Measurements from ENCODE around the gene MYH9.

MYH9 gene

DNA sequence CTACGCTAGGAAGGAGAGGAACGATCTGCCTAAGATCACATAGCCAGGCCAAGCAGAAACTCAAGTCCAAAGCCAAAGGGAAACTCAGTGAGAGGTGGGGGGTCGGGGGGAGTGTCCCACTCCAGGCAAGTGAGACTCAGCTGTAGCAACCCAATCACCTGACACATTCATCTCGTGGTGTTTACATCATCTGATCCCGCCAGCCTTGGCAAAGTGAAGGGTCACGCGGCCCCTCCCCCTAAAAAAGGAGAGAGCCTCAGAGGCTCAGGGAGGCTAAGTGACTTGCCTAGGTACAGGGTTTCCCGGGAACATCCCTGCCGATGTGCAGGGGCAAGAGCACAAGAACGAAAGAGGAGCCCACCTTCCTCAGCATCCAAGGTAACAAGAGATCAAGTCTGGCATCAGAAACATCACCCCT lies 21.5 kb downstream of the MYH9 start:
- DNase-seq: no peak

DNA sequence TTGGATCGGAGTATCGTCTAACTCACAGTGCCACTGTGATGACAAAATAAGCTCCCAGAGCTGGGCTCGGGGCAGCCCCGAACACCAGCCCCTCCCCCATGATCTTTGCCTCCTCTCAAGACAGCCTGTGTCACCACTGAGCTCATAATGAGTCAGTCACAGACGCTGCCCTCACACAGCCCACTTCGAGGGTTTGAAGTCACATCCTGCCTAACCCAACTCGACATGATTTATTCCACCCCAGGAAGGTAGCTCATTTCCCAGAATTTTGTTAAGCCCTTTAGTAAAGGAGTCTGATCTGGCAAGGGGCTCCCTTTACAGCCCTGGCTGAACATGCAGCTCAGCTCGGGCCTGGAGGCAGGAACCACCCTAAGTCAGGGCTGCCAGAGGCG lies 22.8 kb downstream of the MYH9 start:
- peak; percentile 90 for DNase-seq

DNA sequence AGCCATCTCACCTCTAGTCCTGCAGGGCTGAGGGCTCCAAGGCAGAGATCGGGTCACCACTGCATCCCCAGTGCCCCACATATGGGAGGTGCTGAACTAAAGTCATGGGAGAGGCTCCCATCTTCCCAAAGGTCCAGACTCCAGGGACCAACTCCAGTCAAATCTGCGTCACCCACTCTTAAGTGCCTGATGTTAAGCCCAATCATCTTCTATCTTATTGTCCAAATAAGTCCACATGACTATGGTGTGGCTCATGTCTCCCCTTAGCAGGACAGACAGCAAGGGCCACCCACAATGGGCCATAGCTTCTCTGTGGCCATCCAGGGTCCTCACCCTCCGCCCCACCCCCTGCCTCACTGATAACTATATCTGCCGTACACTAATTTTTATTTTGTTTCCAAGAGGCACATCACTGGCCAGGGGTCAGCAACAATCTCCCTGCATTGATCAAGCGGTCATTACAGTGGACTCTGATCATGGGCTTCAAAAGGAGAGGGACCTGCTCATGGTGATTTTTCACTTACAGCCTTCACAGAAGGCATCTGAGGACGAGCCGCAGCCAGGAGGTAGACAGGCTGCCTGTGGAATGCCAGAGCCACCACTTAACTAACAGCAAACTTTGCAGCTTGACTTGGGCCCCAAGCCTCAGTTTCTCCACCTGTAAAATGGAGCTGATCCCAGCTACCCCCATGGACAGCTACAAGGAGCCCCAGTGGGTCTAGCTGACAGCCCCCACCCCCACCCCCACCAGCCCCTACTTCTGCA lies 23.3 kb downstream of the MYH9 start:
- no peak for DNase-seq

DNA sequence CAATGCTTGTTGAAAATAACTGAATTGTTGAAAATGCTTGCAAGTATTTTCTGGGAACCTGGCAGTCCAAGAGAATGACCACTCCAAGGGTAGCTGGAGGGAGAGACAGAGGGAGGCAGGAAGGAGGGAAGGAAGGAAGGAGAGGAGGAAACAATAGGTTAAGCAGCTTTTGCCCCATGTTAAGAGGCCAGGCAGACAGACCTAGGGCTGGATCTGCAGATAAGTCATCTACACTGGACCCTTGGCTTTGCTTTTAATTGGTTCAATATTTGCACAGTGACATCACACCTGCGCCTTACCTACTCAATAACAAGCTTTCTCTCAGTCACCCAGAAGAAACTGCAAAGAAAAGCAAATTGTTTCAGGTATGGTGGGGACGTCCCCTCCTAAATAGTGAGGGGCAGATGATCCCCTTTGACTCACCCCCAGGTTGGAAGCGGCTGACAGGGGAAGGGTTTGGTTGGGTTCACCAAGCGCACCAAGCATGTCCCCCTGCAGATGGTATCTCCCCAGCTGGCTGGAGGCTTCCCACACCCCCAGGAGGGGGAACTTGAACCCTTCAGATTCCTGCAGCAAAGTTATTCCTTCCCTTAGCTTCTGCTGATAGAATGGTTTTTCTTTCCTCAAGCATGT lies 24.3 kb downstream of the MYH9 start:
- DNase-seq: no peak

DNA sequence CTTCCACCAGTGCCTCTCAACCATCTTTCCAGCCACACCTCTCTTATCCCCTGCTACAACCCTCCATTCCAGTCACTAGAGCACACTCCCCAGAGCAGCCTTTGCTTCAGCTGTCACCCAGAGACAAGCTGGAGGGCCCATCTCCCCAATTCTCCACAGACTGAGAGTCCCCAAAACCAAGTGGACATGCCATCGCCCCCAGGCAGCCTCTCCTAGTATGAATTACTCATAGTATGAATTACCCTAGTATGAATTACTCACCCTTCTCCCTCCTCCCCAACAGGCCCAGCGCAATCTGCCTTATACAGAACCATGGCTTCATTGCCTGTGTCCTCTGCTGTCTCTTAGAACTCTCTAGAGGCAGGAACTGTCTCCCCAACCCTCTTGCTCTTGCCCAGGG lies 24.8 kb downstream of the MYH9 start:
- DNase-seq: no peak

DNA sequence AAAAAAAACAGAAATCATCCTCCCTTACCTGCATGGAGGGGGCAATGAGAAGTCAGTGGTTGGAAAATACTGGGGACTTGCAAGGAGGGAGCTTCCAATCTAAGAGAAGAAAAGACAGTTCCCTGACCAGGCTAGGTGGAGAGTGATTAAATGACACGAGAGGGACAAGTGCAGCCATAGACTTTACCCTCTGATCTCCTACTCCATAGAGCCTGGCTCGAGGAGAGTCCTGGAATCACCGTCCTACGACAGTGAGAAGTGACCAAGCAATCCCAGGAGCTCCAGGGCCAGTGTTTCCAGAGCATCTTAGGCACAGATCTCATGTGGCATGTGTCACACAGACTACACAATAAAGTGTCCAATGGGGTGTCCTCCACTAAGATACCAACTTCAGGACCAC lies 25.7 kb downstream of the MYH9 start:
- no peak for DNase-seq

DNA sequence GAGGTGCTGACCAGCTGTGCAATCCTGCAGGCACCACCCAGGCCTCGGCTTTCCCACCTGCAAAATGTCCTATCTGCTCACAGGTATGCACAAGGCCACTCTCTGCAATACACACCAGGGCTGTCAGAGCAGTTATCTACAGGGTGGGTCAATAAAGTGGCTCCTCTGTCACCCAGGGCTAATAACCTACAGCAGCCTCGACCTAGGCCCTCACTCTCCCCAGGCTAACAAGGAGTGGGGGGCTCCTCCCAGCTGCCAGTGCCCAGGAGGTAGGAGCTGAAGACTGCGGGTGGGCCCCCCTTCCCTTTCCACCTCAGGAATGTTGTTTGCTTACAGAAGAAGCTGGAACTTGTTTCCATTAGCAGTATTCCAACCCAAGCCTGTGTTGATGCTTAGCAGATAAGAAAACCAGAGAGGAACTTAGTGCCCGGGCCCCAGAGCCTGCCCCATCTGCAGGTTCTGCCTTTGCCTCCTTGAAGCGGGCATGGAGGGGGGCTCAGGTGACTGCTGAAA lies 26.8 kb downstream of the MYH9 start:
- DNase-seq: no peak

DNA sequence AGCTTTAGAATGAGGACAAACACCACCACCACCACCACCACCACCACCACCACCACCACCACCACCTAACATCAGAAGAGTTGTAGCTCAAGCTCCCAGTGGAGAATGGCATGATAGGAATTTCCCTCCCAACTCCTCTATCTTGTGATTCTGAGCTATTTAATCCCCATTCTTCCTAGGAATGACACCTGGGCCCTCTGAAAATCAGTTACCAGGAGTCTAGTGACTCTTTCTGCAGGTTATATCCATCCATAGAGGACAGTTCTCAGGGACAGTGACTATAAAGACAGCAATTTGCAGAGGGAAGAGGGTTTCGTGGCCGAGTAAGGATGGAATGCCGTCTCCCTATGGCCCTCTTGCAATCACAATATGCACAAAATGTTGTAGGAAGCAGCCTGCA lies 27.8 kb downstream of the MYH9 start:
- DNase-seq: no peak

DNA sequence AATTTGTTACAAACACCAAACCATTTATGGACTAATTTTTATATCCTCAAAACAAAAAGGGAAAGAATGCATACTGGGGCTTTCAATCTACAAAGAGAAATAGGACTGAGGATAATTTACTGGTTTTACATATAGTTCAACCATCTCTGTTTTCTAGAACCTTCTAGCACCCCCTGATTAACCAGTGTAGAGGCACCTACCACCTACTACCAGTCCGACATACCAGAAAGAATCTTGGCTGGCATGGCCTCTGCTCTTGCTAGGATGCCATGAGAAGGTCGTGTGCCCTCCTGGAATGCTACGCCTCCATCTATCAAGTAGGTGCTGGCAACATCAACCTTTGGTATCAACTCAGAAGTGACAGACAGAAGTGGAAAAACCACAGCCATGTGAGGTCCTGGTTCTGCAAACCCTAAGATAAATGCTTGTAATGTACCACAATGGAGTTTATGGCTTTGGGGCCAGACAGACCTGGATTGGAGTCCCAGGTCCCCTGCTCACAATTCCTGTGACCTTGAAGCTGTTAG lies 28.2 kb downstream of the MYH9 start:
- no peak for DNase-seq

DNA sequence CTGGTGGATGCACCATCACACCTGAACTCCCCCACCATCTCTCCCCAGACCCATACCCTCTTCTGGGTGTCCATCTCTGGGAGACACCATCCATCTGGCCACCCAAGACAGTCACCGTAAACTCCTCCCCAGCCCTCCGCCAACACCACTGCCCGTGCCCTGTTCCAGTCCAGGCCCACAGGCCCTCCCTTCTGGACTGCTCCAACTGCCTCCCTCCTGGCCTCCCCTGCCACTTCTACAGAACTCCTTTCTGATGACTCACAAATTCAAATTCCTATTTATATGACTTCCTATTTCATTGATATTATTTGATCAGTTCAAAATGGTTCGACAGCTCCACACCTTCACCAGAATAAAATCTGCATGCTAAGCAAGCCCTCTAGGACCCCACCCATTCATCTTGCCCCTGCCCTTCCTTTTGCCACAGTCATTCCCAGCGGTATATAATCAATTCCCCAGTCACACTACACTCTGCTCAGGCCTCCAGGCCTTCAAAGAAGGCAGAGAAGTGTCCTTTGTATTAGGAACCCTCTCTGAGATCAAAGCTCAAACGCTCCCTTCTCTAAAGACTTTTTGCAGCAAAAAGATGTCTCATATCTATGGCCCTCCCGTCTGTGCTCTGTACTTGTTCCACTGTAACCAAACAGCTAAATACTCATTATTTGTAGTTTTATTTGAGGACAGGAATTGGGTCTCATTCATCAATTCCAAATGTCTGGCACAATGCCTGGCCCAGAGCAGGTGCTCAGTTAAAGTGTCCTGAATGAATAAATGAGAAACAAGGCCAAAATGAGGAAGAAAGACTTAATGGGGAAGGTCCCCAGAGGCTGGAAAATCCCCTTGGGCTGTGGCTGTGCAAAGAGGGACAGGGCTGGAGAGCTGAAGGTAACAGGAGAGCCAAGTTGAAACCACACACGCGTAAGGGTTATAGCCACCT lies 29.0 kb downstream of the MYH9 start:
- no peak for DNase-seq

DNA sequence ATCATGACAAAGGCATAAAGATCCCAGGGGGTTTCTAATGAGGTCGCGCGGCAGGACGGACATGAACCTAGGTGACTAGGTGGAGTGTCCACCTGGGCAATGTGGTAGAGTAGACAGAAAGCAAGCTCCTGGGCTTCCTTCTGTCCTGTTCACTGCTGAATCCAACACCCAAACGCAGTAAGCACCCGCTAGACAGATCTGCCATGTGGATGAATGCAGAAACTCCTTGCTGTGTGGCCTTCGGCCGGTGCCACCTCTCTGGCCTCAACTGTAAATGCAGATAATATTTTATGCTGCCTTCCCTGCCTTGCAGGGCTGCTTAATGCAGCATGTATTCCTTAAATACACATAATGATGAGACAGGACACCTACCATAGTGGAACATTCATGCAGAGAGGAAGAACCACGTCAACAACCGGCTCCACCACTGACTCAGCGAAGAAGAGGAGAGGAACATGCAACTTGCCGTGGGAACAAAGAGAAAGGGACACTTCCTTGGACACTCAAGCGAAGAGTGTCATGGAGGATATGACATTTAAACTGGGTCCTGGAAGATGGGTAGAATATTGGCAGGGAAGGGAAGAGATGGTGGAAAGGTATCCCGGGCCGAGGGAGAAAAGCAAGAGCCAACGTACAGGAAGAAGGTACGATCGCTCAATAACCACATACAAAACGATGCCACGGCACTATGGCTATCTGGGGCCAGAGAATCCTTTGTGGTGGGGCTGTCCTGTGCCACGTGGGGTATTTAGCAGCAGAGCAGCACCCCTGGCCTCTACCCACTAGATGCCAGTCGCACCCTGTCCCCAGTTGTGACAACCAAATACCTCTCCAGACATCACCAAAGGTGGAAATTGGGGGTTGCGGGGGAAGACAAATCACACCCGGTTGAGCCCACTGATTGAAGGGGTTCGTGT lies 30.8 kb downstream of the MYH9 start:
- DNase-seq: no peak

DNA sequence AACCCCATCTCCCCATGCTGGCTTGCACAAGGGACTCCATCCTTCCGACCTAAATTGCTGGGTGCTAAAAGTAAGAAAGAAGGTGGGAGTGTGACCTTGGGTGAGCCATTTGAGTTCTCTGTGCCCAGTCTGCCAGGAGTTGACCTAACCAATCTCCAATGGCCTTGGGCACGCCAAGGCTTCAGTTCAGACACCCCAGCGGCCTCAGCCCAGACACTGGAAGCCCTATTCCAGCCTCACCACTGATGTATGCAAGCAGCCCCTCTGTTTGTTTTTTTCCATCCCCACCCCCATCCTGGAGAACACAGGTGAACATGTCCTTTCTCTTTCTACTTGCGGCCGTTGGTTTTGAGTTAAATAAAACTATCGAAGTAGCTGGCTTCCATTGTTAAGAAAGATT lies 31.9 kb downstream of the MYH9 start:
- DNase-seq: no peak

DNA sequence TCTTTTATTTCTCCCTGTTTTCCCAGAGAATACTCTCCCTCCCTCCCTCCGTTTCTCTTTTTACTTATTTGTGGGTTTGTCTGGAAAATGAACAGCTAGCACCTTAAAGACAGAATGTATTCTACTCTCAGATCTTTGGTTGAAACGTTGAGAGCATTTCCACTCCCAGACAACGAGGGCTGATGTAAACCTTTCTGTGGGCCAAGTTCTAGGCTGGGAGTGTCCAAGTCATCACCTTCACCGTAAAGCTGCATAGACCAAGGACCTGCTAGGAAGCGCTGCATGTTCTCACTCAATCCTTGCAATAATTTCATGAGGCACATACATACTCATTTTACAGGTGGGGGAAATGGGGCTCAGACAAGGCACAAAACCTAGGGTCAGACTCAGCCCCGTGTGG lies 32.4 kb downstream of the MYH9 start:
- no peak for DNase-seq

DNA sequence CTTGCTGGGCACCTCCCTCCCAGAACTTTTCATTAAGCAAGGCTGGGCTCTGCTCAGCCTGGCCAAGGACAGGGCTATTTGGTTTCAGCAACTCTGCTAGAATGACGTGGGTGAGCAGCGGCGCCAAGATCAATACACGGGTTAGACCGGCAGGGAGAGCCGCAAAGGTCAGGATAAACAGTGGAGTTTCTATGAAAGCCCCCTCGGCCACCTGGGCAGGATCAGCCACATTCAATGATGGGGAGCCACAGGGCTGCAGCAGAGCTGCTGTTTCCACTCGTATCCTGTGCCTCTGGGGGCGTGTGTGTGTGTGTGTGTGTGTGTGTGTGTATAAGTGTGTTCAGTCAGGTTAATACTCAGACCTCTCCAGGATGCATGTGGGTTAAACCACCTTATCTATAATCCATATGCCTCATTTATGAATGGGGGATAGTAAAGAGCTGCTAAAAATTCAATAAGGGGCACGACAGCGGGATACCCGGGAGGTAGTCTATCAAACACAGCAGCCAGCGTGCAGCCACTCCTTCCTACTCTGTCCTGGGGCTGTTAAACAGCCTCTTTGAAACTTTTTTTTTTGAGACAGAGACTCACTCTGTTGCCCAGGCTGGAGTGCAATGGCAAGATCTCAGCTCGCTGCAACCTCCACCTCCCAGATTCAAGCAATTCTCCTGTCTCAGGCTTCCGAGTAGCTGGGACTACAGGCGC lies 34.8 kb downstream of the MYH9 start:
- peak; percentile 68 for DNase-seq

DNA sequence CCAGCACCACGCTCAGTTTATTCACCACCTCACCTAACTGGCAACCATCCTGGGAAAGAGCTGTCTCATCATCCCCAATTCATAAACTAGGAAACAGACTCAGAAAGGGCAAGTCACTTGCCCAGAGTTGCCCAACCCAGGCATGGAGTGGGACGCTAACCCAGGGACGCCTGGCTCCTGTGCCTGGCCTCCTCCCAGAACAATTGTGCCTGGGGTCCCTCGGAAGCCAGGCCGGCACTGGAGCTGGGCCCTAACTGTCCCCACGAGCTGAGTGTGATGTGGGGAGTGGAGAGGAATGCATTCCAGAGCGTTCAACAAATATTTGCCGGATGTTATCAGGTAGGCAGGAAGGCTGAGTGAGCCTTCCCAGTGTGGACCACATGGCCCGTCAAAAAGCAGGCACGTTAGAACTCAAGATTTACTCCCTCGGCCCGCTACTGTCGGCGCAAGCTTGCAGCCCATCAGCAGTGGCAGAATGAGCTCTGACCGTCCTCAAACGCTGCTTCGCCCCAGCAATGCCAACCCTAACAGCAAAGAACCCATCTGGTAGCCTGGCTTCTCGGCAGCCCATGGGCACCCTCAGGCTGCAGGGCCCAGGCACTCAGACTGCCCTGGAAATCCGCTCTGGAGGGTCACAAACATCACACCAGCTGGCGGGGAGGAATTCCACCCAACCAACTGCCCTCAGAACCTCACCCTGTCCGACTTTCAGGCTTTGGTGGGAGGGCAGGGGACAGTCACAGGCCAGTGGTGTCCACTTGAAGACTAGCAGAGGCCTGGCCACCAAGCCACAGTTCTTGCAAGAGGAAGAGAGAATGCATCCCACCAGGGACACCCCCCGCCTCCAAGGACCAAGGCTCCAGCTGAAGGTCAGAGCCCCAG lies 35.6 kb downstream of the MYH9 start:
- no peak for DNase-seq

DNA sequence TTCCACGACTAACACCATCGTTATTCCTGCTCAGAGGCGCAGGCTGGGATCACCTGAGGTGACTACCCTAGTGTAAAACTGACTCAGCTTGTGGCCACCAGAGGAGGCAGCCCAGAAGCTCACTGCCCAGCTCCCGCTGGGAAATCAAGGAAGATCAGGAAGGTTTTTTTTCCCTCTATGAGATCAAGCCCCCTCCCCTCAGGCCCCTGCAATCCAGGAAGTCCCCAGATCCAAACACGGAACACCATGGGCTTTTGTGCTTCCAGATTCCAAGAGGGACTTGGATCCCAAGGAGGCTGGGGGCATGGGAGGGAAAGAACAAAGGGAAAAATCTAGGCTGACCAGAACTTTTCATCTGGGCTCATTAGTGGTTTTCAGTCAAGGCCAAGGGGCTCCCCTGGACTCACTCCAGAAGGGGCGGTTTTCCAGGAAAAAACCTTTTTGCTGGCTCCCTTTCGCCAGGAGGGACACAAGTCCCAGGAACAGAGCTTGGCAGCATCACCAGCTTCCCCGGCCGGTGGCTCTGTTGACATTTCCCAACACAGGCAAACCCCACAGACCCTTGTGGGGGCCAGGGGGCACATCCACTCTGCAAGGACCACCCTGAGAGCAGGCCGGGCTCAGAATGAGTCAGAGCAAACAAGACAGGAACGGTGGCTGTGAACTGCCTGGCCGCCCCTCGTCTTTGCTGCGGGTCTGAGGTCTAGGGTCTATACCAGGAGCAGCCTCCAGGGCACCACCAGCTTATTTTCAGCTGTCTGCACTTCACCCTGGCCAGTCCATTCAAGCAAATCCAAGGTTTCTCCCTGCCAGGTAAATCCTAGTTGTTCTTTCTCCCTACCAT lies 36.8 kb downstream of the MYH9 start:
- DNase-seq: no peak

DNA sequence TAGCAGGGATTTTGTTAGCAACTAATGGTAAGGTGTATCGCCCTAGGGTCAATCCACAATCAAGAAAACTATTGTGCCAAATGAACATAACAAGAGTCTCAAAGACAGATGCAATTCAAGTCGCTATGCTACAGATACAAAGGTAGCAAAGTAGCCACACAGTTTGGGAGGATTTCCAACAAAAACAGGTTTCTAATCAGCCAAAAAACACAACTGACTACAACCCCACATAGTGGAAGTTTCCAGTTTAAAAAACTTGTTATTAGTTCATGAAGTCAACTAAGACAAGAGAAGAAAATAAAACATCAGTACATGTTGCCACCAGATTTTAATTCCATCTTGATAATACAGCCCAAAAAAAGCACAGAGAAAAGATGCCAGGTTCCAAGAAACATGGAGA lies 38.0 kb downstream of the MYH9 start:
- no peak for DNase-seq

DNA sequence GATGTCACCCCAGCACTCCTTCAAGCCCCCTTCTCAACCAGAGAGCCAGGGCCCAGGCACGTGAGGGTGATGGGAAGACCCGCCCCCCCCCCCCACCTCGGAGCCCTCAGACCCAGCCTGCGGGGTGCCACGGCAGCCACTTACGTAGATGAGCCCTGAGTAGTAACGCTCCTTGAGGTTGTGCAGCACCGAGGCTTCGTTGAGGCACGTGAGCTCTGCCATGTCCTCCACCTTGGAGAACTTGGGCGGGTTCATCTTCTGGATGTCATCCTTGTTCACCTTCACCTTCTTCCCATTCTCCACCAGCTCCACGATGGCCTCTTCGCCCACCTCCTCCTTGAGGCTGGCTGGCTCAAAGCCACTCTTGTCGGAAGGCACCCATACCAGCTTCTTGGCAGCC lies 39.0 kb downstream of the MYH9 start:
- no peak for DNase-seq

DNA sequence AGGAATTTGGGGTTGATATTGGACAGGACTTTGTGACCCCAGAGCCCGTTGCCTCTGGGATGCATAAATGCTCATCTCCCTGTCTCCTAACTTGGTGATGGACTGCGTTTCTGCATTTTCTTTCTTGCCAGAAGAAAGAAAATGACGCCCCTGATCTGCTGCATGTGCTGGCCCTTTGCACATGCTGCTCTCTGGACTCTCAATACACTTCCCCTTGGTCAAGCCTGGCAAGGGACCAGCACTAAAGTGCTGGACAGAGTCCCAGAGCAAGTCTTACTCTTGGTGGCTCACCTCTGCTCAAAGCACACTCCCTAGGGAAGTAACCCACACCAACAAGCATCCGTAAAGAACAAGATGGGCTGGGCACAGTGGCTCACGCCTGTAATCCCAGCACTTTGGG lies 40.7 kb downstream of the MYH9 start:
- no peak for DNase-seq
